SKM-1 (cell line): ENCODE measurements around the gene HIPK2.

Experiments
- DNase-seq: peaks from one replicate; lab custom pipeline; 2025; ENCODE audit not compliant: unreplicated experiment; lab: John Stamatoyannopoulos, UW

HIPK2 gene

DNA sequence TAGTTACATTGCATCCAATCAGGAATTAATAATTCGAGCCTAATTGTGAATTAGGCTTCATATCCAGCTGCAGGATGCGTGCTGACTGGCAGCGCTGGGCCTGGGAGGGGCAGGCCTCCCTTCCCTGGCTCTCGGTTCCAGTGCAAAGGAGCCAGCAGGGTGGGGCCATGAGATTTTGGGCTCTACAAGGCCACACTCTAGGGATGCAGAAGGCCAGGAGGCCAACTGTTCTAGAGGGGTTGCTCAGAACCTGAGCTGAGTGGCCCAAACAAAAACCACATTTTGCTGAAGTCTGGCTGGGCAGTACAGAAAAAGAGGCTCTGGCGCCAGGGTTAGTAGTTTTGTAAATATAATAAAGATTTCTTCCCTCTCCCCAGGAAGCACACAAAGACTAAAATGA lies 182.0 kb downstream of the HIPK2 start:
- DNase-seq = no peak

DNA sequence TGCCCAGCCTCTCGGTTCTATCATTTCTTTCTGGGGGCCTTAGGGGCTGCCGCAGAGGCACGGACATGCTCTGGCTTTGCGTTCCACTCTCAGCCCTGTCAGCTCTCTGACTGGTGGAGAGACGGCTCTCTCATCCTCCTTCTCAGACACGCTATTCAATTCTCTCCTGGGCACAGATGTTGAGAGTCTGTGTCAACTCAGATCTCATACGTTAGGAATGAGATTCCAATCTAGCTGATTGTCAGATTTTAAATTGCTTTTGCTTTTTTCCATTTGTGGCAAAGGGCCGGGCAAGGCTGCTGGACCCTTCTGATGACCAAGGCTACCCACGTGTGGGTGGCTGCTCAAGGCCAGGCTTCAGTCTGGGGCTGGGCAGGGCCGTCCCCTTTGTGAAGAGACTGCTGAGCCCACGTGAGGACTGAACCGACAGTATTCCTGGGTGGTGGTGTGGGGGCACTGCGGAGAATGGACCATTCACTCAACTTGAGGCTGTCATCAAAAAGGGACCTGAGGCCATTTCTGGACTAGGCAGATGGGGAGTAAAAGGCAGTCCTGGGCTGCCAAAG lies 182.8 kb downstream of the HIPK2 start:
- DNase-seq = no peak

DNA sequence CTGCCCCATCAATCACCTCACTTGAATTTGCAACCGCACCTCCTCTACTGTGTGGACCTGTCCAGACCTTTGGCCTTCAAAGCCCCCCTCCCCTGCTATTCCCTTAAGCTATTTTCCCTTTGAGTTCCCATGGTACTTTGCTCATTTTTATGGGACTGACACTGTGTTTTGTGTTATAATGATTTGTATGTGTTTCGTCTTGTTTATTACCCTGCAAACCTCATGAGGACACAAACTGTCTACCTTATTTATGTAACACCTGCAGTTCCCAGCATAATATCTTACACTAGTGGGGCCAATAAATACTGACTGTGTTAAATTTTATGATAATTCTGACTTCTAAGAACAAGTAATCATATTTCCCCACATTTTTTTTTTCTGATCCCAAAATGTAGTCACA lies 183.7 kb downstream of the HIPK2 start:
- DNase-seq = no peak

DNA sequence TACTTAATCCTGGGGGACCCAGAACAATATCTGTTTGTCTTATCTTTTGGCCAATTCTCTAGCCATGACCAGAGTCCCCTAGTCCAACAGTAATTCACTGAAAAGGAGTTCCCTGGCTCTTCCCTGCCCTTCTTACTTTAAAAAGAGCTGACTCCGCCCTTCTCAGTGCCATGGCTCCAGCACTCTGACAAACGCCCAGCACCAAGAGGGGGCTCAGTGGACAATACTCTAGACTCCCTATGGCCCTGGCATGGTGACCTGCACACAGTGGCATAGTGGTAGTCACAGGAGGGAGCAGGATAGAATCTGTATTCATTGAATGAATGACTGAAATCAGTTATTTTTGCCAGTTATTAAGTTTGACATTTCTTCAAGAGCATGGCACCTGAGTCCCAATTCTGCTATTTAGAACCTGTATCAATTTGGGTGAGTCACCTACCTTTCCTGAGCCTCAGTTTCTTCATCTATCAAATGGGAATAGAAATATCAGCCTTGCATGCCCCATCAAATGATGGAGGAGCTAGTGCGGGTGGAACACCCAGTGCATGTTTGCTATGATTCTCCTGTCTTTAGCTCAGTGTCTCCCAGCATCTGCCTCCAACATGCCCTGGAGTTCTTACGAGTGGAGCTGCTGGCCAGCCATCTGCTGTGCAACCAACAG lies 184.9 kb downstream of the HIPK2 start:
- DNase-seq = no peak

DNA sequence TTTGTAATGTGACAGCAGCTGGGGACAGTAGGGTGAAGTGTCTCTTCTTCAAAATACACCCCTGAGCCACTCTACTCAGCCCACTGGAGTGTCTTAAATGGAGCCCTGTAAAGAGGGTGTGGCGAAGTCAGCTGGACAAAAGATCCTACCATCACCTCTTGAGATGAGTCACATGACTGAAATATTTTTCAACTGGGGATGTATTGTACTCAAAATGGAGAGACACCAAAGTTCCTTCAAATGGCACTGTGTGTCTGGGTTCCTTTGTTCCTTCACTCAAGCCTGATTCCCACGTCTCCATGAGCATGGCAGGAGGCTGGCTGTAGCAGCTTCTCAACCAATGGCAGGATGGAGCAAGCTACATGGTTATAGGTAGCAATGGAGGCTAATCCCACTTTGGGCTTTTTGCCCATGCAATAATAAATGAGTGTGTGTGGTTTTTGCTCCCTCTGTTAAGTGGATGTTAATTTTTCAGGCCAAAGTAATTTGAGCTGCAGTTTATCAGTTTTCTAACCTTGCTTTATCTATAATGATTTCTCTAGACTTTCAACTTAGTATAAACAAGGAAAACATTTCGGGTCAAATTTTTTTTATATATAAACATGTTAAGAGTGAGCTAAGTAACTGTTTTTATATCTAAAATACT lies 186.1 kb downstream of the HIPK2 start:
- DNase-seq = no peak

DNA sequence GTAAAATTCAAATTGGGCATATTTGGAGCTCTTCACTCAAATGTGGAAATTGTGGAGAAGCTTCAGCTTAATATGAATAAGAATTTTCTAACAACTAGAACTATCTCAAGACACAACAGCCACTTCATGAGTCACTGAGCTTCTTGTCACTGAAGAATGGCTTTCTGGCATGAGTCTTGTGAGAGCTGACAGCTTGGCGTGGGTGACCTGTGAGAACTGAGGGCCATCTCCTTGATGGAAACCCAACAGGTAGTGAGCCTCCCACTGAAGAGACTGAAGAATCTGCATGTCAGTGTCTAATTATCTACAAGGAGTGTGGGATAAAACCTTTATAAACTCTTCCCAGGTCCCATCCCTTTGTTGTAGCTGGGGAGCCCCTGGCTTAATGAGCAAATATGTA lies 188.3 kb downstream of the HIPK2 start:
- no peak for DNase-seq

DNA sequence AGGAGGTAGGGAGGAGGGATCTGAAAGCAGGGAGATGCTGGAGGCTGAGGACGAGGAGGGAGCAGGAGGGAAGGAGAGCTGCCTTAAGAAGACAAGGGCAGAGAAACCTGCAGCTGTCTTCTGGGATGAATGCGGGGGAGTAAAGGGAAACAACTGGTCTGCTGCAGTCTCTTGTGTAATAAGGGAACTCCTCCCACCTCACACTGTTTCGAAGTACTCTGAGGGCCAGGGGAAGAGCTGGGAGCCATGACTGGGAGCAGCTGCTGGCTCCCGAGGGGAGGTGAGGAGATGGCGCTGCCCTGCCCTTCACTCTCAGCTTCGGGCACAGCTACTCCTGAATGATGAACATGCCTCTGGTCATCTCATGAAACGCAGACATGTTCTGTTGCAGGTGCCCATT lies 189.2 kb downstream of the HIPK2 start:
- DNase-seq = peak; percentile 76

DNA sequence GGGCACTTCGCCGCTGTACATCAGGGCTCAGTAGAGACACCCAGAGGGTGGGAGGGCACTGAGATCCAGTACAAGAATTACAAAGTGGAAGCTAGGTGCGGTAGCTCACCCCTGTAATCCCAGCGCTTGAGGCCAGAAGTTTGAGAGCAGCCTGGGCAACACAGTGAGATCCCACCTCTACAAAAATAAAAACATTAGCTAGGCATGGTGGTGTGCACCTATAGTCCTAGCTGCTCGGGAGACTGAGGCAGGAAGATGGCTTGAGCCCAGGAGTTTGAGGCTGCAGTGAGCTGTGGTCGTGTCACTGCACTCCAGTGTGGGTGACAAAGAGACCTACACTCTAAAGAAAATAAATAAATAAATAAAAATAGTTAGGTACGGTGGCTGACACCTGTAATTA lies 190.3 kb downstream of the HIPK2 start:
- no peak for DNase-seq

DNA sequence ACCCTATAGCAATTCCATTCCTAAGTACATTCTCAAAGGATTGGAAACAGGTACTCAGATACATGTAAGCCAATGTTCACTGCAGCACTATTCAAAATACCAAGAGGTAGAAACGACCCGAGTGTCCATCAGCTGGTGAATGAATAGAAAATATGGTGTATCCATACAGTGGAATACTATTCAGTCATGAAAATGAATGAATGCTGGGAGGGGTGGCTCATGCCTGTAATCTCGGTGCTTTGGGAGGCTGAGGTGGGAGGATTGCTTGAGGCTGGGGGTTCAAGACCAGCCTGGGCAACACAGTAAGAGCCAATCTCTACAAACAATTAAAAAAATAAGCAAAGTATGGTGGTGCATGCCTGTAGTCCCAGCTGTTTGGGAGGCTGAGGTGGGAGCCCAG lies 191.5 kb downstream of the HIPK2 start:
- no peak for DNase-seq

DNA sequence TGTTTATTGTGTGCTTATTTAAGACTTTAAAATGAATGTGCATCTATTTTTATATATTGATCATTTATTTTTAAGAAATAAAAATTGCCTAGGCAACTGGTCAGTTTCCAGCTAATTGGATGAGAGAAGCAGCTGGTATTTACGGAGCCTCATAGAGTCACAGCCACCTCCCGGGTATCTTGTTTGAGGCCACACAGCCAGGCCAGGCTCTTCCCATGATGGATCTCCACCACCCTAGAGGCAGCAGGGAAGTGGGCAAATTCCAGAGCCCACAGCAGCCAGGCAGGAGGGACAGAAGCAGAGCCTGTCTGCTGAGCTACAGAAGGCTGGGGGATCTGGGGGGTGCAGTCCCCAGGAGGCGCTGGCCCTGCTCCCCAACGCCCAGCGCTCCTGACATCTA lies 192.8 kb downstream of the HIPK2 start:
- DNase-seq = no peak

DNA sequence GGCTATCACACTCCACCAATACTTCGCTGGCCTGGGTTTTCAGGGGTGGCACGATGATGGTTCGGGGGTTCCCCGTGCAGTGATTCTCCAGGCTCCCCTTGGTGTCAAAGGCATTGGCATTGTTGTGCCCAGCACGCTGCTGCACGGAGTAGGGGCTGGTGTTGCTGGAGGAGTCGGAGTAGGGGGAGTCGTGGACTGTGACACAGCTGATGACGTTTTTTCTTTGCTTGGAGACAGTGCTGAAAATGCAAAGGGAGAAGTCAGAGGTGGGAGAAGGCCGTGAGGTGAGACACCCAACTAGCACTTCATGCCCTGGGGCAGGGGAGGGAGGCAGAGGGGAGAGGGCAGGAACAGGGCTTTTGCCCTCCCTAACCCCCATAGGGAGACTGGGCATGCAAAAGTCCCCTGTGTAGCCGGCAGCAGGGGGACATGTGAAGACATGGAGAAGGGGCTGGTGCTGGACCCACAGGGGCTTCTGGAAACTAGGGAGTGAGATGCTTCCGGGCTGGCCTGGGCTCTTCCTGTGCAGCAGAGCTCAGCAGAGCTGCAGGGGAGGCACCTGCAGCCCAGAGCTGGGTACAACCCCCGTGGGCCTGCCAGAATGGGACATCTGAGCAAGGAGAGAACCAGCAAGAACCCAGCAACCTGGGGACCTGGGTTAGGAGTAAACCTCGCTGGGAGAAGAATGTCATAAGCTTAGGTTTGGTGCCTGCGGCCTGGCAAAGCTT lies 193.8 kb downstream of the HIPK2 start:
- DNase-seq = no peak

DNA sequence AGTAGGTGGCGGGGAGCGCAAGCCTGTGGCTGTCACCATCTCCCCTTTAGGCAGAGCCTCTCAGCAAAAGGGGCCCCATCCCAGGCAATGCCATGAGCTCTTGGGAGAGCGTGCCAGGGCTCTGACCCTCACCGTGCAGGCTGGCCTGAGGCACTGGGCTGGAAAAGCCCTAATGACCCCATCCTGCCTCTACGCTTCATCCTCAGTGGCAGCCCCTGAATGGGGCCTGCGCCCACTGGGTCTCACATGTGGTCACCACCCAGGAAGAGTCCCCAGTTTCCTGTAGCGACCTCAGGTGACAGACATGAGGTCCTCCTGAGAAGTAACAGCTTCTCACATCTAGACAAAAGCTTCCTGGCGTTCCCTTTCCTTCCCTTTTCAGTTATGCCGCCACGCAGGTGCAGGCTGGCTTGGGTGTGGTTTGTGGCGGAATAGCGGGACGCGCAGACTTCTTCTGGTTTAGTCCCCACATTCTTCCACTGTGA lies 195.1 kb downstream of the HIPK2 start:
- DNase-seq = no peak

DNA sequence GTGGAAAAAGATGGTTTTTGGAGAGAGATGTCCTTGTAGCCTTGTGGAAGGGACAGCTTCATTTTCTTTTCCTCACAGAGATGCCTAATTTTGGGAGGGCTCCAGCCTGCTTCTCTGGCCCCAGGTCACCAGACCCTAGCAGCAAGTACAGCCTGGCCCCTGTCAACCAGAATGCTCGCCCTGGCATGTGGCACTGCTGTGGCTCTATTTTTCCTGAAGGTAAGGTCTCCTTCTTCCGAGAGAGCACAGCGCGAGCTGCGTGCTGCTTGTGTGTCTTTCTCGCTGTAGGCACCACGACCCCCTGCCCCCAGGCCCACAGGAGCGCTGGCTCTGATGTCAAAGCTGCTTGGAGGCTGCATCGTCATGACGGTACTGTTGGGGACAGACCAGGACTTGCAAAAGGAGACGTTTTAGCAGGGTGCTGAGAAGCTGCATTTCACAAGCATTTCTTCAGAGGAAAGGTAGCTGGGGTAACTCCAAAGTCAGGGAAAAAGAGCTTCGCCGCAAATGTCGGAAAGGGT lies 195.6 kb downstream of the HIPK2 start:
- DNase-seq = no peak

DNA sequence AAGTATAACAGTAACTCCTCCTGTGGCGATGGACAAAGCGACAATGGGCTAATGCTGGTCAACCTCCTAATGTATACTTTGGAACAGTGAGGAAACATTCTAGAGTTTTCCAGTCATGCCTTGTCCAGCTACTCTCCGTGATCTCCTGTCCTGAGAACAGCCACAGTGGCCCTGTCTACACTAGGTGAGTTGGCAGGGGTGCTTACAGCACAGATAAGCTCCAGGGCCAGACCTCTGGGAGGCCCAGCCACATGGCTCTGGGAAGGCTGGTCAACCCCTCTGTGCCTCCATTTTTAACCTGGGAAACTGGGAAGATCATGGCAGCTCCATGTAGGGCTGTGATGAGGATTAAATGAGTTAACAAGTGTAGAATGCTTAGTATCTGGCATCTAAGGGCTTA lies 197.4 kb downstream of the HIPK2 start:
- DNase-seq = no peak

DNA sequence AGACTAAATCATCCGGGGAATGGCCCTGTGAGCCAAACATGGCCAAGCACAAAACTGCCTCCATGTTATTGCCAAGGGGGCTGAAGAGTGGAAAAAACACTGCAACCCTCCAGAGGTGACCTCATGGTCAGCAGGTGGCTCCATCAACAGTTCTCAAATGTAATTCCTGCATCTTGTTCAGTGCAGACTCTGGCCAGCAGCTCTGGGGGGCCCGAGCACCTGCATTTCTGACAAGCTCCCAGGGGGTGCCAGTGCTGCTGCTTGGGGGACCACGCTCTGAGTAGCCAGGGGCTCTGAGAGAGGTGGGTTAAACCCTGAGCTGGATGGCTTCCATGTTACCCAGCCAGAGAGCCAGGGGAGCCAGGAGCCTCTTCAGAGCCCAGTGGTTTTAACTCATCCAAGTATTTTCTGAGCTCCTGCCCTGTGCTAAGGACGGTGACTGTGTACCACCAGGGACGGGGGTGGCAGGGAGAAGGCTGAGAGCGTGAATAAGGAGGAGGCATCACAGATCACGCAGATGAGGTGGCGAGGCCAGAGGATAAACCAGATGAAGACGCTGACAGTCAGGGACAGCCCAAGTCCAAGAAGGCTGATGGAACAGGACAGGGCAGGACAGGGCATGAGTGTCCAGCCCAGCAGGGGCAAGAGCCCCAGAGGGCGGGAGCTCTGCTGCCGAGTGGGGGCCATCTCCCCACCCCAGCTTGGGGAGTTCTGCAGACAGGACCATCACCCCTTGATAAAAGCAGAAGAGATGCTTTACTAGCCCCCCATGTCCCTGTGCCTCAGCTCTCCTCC lies 201.4 kb downstream of the HIPK2 start:
- no peak for DNase-seq

DNA sequence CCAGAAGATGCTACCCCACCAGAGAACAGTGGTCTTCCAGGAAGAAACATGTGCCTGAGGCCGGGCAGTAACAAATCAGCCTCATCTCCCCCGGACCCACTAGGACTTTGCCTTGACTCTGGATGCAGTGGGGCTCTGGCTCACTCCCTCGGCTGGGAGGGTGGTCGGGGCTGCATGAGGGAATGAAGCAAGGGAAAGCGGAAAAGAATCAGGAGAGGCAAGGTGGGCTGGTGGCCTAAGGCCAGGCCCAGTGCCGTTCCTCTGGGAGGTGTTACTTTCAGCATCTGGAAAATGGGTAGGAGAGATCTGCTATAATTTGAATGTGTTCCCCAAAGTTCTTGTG lies 202.5 kb downstream of the HIPK2 start:
- no peak for DNase-seq

DNA sequence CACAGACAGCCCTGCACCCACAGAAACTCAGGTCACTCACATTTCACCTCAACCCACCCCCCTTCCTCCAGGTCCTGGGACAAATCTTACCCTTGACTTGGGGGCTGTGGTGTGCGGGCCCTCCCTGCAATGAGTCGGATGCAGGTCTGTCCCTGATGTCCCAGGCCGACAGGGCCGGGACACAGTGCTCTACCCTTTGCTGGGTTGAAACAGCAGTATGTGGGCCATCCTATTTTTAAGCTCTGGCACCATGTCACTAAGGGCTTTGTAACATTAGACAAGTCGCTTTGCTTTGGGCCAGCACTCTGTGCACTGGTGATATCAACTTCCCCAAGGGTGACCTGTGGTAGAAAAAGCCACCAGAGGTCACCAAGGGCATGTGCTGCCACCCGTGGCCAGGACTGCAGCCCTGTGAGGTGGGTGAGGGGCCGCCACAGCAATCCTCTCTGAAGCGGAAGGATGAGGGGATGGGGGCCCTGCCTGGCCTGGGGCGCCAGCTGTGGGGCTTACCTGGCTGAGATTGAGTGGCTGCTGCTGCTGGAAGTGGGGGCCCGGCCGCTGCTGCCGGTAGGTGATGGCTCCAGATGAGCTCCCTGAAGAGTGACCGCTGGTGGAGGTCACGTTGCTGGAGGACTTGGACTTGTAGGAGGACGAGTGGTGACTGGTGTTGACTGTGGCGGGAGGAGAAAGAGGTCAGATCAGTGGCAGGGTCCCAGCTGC lies 203.0 kb downstream of the HIPK2 start:
- DNase-seq = no peak

DNA sequence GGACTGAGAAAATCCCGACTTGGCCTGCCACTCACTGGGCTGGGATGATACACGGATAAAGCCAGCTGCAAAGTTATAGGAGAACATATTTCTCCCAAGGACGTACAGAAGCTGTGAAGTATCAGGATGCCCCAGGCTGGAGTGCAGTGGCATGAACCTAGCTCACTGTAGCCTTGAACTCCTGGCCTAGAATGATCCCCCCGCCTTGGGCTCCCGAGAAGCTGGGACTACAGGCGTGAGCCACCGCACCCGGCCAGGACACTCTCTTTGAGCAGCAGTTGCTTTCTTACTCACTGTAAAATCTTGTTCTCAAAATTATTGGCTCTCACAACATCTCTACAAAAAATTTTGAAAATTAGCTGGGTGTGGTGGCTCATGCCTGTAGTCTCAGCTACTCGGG lies 203.9 kb downstream of the HIPK2 start:
- no peak for DNase-seq

DNA sequence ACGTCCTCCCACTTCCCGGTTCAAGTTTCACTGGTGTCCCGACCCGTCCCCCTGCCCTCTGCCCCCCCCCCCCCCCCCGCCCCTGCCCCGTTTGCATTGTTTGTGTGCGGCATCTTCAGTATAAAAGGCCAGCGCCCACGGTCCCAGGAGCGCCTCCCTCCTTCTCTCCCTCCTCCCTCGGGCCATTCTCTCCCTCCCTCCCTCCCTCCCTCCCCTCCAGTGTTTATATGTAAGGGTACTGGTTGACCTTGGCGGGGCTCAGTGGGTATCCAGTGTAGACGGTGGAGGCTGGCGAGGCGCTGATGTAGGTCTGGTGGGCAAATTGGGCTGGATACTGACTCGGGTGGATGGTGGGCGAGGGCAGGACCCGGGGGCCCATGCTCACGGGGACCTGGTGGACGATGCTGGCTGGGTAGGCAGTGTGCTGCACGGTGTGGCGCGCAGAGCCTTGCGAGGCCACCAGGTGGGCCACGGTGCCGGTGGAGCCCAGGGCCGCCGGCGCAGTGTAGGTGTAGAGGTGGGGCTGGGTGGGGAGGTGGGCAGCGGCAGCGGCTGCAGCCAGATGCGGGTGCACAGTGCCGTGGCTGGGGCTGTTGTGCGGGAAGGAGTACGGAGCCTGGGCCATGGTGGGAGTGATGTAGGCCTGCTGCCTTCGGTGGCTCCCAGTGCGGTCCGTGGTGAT lies 205.0 kb downstream of the HIPK2 start:
- no peak for DNase-seq

DNA sequence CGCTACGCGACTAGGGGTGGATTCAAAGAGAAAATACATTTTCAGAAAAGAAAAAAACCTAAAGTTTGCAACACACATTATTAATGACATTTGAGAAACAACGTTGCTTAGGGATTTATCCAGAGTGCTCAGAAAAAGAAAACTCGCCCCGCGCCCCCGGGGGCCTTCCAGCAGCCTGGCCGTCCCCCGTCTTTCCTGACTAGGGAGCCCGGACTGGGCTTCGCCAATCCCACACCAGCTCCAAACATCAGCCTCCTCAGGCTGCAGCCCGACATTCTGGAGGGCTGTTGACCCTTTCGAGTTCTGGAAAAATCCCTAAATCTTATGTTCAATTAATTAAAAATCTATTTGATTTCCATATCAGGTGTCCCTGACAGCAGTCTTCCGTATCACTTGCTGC lies 205.7 kb downstream of the HIPK2 start:
- DNase-seq = no peak
